ENCODE measurements around the gene TNFRSF19.

The TNFRSF19 gene

DNA sequence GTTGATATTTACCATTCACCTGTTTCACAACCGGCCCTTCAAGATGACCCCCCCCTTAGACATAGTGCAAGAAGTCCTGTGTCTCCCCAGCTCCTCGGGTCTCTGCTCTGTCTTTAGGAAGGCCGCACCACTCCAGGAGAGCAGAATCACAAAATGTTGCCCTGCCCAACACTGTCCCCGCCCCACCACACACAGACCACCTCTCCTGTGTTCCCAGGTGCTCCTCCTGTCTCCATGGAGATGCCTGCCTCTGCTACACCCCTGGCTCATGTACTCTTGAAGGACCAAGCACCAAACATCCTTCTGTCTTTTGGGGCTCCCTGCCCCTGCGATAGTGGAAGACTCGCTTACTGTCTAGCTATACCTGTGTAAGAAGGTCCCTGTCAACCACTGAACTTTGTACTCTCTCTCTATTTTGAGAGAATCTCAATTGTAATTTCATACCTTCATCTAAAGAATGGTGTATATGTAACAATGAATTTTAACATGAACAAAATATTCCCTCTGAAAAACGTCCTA, 9.6 kb upstream of the TNFRSF19 start:
- H3K4me1 ChIP-seq (ENCODE audit: control insufficient read depth, insufficient read depth, low read length), result no peaks in the 10 kb centered on the region
- H3K36me3 ChIP-seq (ENCODE audit: control insufficient read depth in 2 of 2, insufficient read depth in 1 of 2, low read length in 2 of 2), result no peaks in the 10 kb centered on the region
- H3K9me3 ChIP-seq (ENCODE audit: control insufficient read depth, insufficient read depth, low read depth, low read length), result no peaks in the 10 kb centered on the region
- POLR2A ChIA-PET, result interaction anchor here (1.8 kb wide), 1 partner anchor 10 kb away, joined by 5 read pairs; the partner anchor contains the start of gene TNFRSF19
- no peak for TF ChIP-seq SCRT2 (tag by site-specific recombination; IDR thresholded peaks at IDR 0.05)
- TF ChIP-seq GFI1B (tag by site-specific recombination; IDR thresholded peaks at IDR 0.05), result no peak
- TF ChIP-seq EGR2 (tag by site-specific recombination; IDR thresholded peaks at IDR 0.05; ENCODE audit: low read depth), result no peak
- TF ChIP-seq ZNF837 (tag by site-specific recombination; IDR thresholded peaks at IDR 0.05), result no peak
- no peak for TF ChIP-seq SP3 (tag by site-specific recombination; IDR thresholded peaks at IDR 0.05)
- TF ChIP-seq, protein P1, sequence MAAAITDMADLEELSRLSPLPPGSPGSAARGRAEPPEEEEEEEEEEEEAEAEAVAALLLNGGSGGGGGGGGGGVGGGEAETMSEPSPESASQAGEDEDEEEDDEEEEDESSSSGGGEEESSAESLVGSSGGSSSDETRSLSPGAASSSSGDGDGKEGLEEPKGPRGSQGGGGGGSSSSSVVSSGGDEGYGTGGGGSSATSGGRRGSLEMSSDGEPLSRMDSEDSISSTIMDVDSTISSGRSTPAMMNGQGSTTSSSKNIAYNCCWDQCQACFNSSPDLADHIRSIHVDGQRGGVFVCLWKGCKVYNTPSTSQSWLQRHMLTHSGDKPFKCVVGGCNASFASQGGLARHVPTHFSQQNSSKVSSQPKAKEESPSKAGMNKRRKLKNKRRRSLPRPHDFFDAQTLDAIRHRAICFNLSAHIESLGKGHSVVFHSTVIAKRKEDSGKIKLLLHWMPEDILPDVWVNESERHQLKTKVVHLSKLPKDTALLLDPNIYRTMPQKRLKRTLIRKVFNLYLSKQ (tag by site-specific recombination; IDR thresholded peaks at IDR 0.05; ENCODE audit: borderline replicate concordance), result no peak
- TF ChIP-seq, protein P2, sequence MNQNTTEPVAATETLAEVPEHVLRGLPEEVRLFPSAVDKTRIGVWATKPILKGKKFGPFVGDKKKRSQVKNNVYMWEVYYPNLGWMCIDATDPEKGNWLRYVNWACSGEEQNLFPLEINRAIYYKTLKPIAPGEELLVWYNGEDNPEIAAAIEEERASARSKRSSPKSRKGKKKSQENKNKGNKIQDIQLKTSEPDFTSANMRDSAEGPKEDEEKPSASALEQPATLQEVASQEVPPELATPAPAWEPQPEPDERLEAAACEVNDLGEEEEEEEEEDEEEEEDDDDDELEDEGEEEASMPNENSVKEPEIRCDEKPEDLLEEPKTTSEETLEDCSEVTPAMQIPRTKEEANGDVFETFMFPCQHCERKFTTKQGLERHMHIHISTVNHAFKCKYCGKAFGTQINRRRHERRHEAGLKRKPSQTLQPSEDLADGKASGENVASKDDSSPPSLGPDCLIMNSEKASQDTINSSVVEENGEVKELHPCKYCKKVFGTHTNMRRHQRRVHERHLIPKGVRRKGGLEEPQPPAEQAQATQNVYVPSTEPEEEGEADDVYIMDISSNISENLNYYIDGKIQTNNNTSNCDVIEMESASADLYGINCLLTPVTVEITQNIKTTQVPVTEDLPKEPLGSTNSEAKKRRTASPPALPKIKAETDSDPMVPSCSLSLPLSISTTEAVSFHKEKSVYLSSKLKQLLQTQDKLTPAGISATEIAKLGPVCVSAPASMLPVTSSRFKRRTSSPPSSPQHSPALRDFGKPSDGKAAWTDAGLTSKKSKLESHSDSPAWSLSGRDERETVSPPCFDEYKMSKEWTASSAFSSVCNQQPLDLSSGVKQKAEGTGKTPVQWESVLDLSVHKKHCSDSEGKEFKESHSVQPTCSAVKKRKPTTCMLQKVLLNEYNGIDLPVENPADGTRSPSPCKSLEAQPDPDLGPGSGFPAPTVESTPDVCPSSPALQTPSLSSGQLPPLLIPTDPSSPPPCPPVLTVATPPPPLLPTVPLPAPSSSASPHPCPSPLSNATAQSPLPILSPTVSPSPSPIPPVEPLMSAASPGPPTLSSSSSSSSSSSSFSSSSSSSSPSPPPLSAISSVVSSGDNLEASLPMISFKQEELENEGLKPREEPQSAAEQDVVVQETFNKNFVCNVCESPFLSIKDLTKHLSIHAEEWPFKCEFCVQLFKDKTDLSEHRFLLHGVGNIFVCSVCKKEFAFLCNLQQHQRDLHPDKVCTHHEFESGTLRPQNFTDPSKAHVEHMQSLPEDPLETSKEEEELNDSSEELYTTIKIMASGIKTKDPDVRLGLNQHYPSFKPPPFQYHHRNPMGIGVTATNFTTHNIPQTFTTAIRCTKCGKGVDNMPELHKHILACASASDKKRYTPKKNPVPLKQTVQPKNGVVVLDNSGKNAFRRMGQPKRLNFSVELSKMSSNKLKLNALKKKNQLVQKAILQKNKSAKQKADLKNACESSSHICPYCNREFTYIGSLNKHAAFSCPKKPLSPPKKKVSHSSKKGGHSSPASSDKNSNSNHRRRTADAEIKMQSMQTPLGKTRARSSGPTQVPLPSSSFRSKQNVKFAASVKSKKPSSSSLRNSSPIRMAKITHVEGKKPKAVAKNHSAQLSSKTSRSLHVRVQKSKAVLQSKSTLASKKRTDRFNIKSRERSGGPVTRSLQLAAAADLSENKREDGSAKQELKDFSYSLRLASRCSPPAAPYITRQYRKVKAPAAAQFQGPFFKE (tag by site-specific recombination; IDR thresholded peaks at IDR 0.05; ENCODE audit: borderline replicate concordance), result no peak
- no peak for TF ChIP-seq ZNF747 (tag by site-specific recombination; IDR thresholded peaks at IDR 0.05)
- TF ChIP-seq ZNF664 (tag by site-specific recombination; IDR thresholded peaks at IDR 0.05), result no peak
- no peak for TF ChIP-seq ZNF239 (tag by site-specific recombination; IDR thresholded peaks at IDR 0.05)
- no peak for TF ChIP-seq GLI2 (tag by site-specific recombination; IDR thresholded peaks at IDR 0.05; ENCODE audit: borderline replicate concordance, low read depth)
- TF ChIP-seq, protein P3, sequence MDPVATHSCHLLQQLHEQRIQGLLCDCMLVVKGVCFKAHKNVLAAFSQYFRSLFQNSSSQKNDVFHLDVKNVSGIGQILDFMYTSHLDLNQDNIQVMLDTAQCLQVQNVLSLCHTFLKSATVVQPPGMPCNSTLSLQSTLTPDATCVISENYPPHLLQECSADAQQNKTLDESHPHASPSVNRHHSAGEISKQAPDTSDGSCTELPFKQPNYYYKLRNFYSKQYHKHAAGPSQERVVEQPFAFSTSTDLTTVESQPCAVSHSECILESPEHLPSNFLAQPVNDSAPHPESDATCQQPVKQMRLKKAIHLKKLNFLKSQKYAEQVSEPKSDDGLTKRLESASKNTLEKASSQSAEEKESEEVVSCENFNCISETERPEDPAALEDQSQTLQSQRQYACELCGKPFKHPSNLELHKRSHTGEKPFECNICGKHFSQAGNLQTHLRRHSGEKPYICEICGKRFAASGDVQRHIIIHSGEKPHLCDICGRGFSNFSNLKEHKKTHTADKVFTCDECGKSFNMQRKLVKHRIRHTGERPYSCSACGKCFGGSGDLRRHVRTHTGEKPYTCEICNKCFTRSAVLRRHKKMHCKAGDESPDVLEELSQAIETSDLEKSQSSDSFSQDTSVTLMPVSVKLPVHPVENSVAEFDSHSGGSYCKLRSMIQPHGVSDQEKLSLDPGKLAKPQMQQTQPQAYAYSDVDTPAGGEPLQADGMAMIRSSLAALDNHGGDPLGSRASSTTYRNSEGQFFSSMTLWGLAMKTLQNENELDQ (tag by site-specific recombination; IDR thresholded peaks at IDR 0.05; ENCODE audit: low read depth), result no peak
- no peak for TF ChIP-seq ZNF677 (tag by site-specific recombination; IDR thresholded peaks at IDR 0.05)
- no peak for TF ChIP-seq ZBTB17 (tag by site-specific recombination; IDR thresholded peaks at IDR 0.05)
- no peak for TF ChIP-seq IKZF3 (tag by site-specific recombination; IDR thresholded peaks at IDR 0.05)
- TF ChIP-seq, protein P4, sequence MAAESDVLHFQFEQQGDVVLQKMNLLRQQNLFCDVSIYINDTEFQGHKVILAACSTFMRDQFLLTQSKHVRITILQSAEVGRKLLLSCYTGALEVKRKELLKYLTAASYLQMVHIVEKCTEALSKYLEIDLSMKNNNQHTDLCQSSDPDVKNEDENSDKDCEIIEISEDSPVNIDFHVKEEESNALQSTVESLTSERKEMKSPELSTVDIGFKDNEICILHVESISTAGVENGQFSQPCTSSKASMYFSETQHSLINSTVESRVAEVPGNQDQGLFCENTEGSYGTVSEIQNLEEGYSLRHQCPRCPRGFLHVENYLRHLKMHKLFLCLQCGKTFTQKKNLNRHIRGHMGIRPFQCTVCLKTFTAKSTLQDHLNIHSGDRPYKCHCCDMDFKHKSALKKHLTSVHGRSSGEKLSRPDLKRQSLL (tag by site-specific recombination; IDR thresholded peaks at IDR 0.05), result no peak
- CTCF ChIA-PET, result interaction anchor here (0.6 to 0.7 kb wide), 2 partner anchors 9 to 59 kb away, joined by 3 to 5 read pairs; partner anchors contain the start of gene TNFRSF19
- H3K27ac ChIP-seq (ENCODE audit: extremely low read depth, low read depth, low read length), result no peak overlapping the region
- H3K4me3 ChIP-seq (ENCODE audit: low read depth, low read length), result no peak overlapping the region

Measured in HEK293 (cell line).